Skeletal muscle tissue (tissue), 4 donors: Measurements from ENCODE around the gene CREB1. TPM values are rescaled to one million over a fixed set of nuclear protein-coding genes. Genes with fewer than 3 reads are reported as not detected.
A peak's percentile ranks its signal among the peaks of the same experiment; 100 is the strongest.

Experiments used
- H3K27ac ChIP-seq: one replicate; pipeline ENCODE4 v1.7.0; 2013; ENCODE audit warnings: mild to moderate bottlenecking, low read depth, low read length, inconsistent platforms
- H3K27me3 ChIP-seq, 3 donors: one replicate each; pipeline ENCODE4 v1.7.0; 2013; ENCODE audit warnings: low read length in 3 of 3; ENCODE audit not compliant: control insufficient read depth in 3 of 3, insufficient read depth in 3 of 3
- H3K36me3 ChIP-seq, 3 donors: one replicate each; pipeline ENCODE4 v1.7.0; 2013; ENCODE audit warnings: low read length in 3 of 3; ENCODE audit not compliant: control insufficient read depth in 3 of 3, insufficient read depth in 3 of 3
- H3K4me1 ChIP-seq, 3 donors: one replicate each; pipeline ENCODE4 v1.7.0; 2013; ENCODE audit warnings: low read length in 3 of 3, mild to moderate bottlenecking in 3 of 3; ENCODE audit not compliant: control insufficient read depth in 3 of 3, insufficient read depth in 3 of 3
- H3K4me3 ChIP-seq, 3 donors: one replicate each; pipeline ENCODE4 v1.7.0; 2013; ENCODE audit warnings: low read length in 3 of 3
- H3K9ac ChIP-seq, 3 donors: one replicate each; pipeline ENCODE4 v1.7.0; 2013; ENCODE audit warnings: low read length in 3 of 3, mild to moderate bottlenecking in 3 of 3, moderate library complexity in 2 of 3, low read depth in 1 of 3
- H3K9me3 ChIP-seq, 3 donors: one replicate each; pipeline ENCODE4 v1.7.0; 2013; ENCODE audit warnings: low read length in 3 of 3; ENCODE audit not compliant: control insufficient read depth in 3 of 3
- total RNA-seq: library from RNA; depleted of rRNA; stranded (reverse); fragments of >200 nt; gene quantifications from one replicate; pipeline ENCODE4 v1.2.3, GENCODE V29; 2014
- donor health status: Osteomylitis.

Gene CREB1
- total RNA-seq, 1 donor from 2014 or later: 30.8 TPM

DNA sequence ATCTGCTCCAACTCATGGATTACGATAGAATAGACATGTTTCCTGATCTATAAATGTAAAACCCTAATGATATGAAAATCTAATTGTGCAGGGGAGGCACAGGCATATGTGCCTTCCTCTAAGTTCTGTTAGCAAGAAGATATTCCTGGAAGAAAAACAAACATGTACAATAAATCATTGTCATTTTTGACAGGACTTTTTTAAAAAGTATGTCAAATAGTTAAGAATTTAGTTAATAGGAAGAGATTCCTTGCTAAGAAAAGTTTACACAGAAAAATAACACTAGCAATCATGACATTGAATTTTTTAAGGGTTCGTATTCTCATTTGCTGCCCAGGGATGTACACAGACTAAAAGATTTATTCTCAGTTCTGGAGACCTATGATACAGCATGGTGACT is 15.3 kb upstream of the CREB1 start:
- Histone ChIP-seq H3K27ac (peak overlapping the region; percentile 61), H3K36me3 (no peaks in the 10 kb centered on the region), H3K27me3 (no peaks in the 10 kb centered on the region), H3K9ac (no peak overlapping the region), H3K4me1 (peaks cover 0 to 4% (median 0%) of the 10 kb centered on the region in 3 donors), H3K4me3 (no peak overlapping the region), H3K9me3 (no peaks in the 10 kb centered on the region)

DNA sequence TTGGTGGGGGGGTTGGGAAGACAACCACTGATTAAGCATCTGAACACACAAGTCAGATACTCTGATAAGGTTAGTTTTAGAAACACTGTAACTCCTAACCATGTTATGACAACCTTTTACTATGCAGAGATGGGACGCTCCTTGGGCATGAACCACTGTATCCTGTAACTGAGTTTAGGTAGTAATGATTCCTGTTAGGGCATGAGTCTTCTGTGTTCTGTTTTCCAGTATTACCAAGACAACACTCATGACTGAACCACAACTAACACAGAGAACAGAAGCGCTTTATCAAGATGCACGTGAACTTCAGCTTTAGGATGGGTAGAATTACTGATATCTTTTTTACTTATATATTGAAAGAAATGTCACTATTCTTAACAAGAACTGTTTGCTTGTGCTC is 14.1 kb upstream of the CREB1 start:
- H3K9me3 ChIP-seq: no peaks in the 10 kb centered on the region
- H3K4me3 ChIP-seq: no peak overlapping the region
- H3K27me3 ChIP-seq: no peaks in the 10 kb centered on the region
- no peaks in the 10 kb centered on the region for H3K36me3 ChIP-seq
- no peak overlapping the region for H3K27ac ChIP-seq
- H3K9ac ChIP-seq: no peak overlapping the region
- peaks cover 0 to 4% (median 0%) of the 10 kb centered on the region in 3 donors for H3K4me1 ChIP-seq

DNA sequence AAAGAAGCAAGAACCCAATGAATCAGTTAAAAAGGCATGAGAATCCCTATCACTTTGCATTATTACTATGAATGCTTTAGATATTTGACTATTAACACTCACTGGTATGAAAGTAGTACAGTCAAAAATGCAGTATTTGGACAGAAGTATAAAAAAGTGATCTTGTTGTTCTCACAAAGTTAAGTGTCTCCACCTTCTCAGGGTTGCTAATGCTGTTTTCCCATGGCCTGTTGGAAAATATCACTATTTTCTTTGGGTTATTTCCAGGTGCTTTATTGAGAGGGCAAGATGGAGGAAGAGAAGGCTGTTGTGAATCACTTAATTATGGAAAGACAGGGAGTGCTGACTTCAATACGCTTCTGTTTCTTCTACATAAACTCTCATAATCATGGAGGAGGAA is 13.6 kb upstream of the CREB1 start:
- Histone ChIP-seq H3K36me3 (no peaks in the 10 kb centered on the region), H3K27me3 (no peaks in the 10 kb centered on the region), H3K27ac (no peak overlapping the region), H3K9ac (no peak overlapping the region), H3K4me3 (no peak overlapping the region), H3K4me1 (peaks cover 0 to 4% (median 0%) of the 10 kb centered on the region in 3 donors), H3K9me3 (no peaks in the 10 kb centered on the region)

DNA sequence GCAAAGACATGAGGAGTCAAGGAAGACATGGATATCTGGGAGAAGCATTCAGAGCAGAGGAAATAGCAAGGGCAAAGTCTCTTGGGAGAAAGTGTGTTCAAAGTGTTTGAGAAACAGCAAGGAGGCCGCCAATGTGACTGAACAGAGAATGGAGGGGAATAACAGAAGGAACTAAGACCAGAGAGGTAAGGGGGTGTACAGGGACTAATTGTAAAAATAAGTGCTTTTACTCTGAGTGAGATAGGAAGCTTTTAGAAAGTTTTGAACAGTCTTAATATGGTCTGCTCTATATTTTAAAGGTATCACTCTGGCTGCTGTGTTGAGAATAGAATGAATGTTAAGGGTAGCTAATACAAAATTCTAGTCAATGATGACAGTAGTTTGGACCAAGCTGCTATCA is 6.8 kb upstream of the CREB1 start:
- H3K4me3 ChIP-seq: no peak overlapping the region
- no peaks in the 10 kb centered on the region for H3K9me3 ChIP-seq
- H3K9ac ChIP-seq: no peak overlapping the region
- H3K4me1 ChIP-seq: peaks cover 0 to 5% (median 0%) of the 10 kb centered on the region in 3 donors
- H3K36me3 ChIP-seq: no peaks in the 10 kb centered on the region
- H3K27me3 ChIP-seq: no peaks in the 10 kb centered on the region
- H3K27ac ChIP-seq: no peak overlapping the region

DNA sequence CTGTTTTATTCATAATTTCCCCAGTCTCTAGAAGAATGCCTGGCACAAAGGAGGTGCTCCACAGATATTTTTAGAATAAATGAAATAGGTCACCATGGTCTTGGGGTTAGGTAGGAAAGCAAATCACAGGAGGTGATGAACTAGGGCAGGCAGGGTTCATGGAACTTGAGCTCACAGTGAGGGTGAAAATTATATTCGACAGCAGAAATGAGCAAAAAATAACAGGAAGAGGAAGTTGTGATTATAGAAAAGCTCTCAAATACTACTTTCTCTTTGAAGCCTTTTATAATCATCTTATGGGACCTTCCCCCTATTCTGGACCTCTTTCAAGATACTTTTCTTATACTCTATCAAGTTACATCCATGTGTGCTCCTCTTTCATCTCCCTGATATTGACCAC is 4.5 kb upstream of the CREB1 start:
- Histone ChIP-seq H3K4me3 (no peak overlapping the region), H3K27me3 (no peaks in the 10 kb centered on the region), H3K27ac (no peak overlapping the region), H3K36me3 (no peaks in the 10 kb centered on the region), H3K4me1 (peaks cover 0 to 7% (median 3%) of the 10 kb centered on the region in 3 donors), H3K9me3 (no peaks in the 10 kb centered on the region), H3K9ac (no peak overlapping the region)

DNA sequence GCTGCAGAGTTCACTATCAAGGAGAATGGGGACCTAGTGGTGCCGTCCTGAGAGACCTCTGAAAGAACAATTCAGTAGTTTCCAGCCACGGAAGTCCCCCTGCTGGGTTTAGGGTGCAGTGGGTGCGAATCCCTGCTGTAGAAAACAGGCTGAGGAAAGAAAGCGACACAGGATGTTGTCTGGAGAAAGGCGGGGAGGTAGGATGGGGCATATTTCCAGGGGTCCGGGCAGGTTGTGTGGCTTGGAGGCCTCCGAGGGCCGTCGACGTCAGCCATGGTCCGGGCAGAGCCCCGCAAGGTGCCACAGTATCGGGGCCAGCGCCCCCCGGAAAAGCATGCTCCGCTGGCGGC is 807 bp upstream of the CREB1 start:
- H3K4me1 ChIP-seq: peaks cover 7 to 9% (median 7%) of the 10 kb centered on the region in 3 donors

DNA sequence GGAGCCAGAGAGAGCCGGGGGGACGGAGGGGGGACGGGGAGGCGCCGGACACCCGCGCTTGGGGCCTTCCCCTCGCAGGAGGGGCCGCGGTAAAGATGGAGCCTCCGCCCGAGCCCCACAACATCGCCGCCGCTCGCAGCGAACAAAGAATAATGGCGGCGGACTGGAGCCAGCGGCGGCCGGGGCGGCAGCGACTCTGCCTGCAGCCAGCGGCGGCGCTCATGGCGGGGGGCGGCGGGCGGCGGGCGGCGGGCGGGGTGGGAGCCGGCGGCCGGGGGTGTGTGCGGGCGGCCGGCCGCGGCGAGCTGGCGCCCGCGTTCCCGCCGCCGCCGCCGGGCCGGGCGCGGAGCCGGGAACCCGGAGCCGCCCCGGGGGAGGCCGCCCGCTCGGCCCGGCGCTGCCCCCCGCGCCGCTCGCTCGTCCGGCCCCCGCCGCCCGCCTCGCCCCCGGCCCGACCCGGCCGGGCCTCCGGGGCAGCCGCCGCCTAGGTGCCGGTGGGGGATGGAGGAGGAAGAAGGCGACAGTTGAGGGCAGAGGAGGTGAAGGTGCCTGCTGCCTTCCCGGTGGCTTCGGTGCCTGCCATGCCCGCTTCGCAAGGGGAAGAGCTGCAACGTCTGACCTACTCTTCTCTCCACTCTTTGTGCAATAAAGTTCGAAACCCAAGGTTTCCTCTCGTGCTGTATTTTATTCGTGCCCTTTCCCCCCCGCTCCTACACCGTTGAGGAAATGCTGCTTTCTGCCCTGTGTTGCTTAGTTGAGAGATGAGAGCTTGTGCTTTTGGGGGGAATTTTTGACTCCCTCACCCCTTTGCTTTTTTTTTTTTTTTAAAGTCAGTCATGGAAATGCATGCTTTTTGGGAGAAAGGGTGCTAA is 634 bp downstream of the CREB1 start:
- Histone ChIP-seq H3K4me3 (peak overlapping the region; percentile 93 to 97 (median 95)), H3K27me3 (no peaks in the 10 kb centered on the region), H3K9me3 (no peaks in the 10 kb centered on the region), H3K36me3 (no peaks in the 10 kb centered on the region), H3K4me1 (peaks cover 9 to 13% (median 11%) of the 10 kb centered on the region in 3 donors), H3K27ac (peak overlapping the region; percentile 96), H3K9ac (peak overlapping the region; percentile 93 to 96 (median 95))

More for the DNA sequence above, 807 bp upstream of the CREB1 start:
- no peaks in the 10 kb centered on the region for H3K9me3 ChIP-seq
- peak overlapping the region; percentile 90 to 95 (median 93) for H3K9ac ChIP-seq
- peak overlapping the region; percentile 96 for H3K27ac ChIP-seq
- H3K4me3 ChIP-seq: peak overlapping the region; percentile 71 to 85 (median 82)
- H3K36me3 ChIP-seq: no peaks in the 10 kb centered on the region
- no peaks in the 10 kb centered on the region for H3K27me3 ChIP-seq

DNA sequence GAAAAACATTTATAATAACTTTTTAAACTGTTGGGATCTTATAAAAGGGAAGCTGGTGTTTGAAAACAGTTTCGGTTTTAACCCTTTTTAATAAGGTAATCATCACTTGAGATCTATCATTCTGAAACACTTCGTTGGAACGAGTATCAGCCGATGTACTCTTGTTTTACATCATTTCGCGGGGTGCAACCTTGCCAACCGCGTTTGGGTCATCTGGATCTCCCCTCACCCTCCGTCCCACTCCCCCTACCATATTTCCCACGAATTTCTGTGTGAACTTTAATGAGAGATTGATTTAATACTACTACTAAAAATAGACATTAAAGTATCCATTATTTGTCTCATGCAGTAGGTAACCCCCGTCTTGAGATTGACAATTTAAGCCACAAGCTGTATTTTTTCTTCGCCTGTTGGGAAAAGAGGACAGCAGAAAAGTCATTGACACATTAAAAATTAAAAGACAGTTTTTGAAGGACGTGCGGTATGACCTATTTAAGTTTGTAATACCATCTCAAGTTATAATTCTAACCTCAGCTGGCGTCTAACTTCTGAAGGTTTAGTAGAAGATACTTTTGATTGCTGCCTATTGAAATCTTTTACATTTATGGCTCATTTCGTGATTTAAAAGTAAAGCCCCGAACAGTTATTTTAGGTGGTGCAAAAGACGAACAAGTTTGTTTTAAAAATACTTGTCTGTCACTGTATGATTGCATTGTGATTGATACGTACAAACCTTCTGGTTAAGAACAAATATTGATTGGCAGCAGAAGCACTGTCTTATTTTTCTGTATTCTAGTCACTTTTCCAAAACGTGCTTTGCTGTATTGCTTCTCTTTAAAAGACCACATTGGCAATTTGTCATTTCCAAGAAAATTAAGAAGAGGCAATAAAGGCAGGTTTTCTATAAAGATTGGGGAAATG is 1.5 kb downstream of the CREB1 start:
- peak overlapping the region; percentile 91 to 96 (median 93) for H3K9ac ChIP-seq
- H3K4me1 ChIP-seq: peaks cover 9 to 13% (median 11%) of the 10 kb centered on the region in 3 donors
- no peaks in the 10 kb centered on the region for H3K9me3 ChIP-seq
- H3K27me3 ChIP-seq: no peaks in the 10 kb centered on the region
- peak overlapping the region; percentile 91 for H3K27ac ChIP-seq
- no peaks in the 10 kb centered on the region for H3K36me3 ChIP-seq
- peak overlapping the region; percentile 93 to 97 (median 95) for H3K4me3 ChIP-seq

DNA sequence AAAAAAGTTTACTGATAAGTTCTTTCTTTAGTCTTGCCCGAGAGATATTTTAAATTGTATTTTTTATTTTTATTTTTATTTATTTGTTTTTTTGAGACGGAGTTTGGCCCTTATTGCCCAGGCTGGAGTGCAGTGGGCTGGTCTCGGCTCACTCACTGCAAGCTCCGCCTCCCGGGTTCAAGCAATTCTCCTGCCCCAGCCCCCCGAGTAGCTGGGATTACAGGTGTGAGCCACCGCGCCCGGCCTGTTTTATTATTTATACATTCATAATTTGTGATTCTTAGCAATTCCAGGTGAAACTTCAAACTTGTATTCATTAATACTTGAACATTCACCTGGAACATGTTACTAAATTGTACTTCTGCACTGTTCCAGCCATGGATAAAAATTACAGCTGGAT is 2.9 kb downstream of the CREB1 start:
- H3K4me1 ChIP-seq: peaks cover 9 to 13% (median 11%) of the 10 kb centered on the region in 3 donors
- H3K27me3 ChIP-seq: no peaks in the 10 kb centered on the region
- peak overlapping the region; percentile 32 for H3K27ac ChIP-seq
- no peaks in the 10 kb centered on the region for H3K9me3 ChIP-seq
- H3K9ac ChIP-seq: no peak overlapping the region
- H3K36me3 ChIP-seq: no peaks in the 10 kb centered on the region
- no peak overlapping the region for H3K4me3 ChIP-seq
